GM23338 (cell line): ENCODE results near the gene CNTNAP2. TPM values are rescaled to one million over a fixed set of nuclear protein-coding genes. Genes with fewer than 3 reads are reported as not detected.

Experiments used
- ATAC-seq: fragments of 200-7000 bp; cut with Tn5 transposase; 3 replicates; pipeline ENCODE4 v1.9.1; 2020
- DNase-seq: peaks from one replicate; pipeline ENCODE4 v3.0.0-alpha.2; 2015; ENCODE audit warnings: low spot score
- H2AFZ ChIP-seq: fragments of 200-600 bp; sonication (generic); 2 replicates; pipeline ENCODE4 v1.8.0; 2016; ENCODE audit warnings: antibody characterized with exemption, mild to moderate bottlenecking, moderate library complexity
- H3F3A ChIP-seq: fragments of 200-600 bp; sonication (generic); replicated peaks from 2 replicates; pipeline ENCODE4 v1.8.0; 2017; ENCODE audit warnings: antibody characterized with exemption, mixed run types, low read depth
- H3K27ac ChIP-seq: fragments of 200-600 bp; sonication (generic); 2 replicates; pipeline ENCODE4 v1.6.1; 2016; ENCODE audit warnings: low read depth
- H3K27me3 ChIP-seq: fragments of 200-600 bp; sonication (generic); 2 replicates; pipeline ENCODE4 v1.8.0; 2016; ENCODE audit warnings: mild to moderate bottlenecking, mixed run types, moderate library complexity; ENCODE audit not compliant: insufficient read depth
- H3K36me3 ChIP-seq: fragments of 200-600 bp; sonication (generic); 2 replicates; pipeline ENCODE4 v1.8.0; 2016; ENCODE audit warnings: mild to moderate bottlenecking; ENCODE audit not compliant: insufficient read depth
- H3K4me1 ChIP-seq: fragments of 200-600 bp; sonication (generic); 2 replicates; pipeline ENCODE4 v1.8.0; 2016; ENCODE audit warnings: mild to moderate bottlenecking, moderate library complexity; ENCODE audit not compliant: insufficient read depth
- H3K4me2 ChIP-seq: fragments of 200-600 bp; sonication (generic); 2 replicates; pipeline ENCODE4 v1.7.1; 2017; ENCODE audit warnings: mixed run types
- H3K4me3 ChIP-seq: fragments of 200-600 bp; sonication (generic); 2 replicates; pipeline ENCODE4 v1.6.1; 2016; ENCODE audit warnings: mixed run types
- H3K79me2 ChIP-seq: fragments of 200-600 bp; sonication (generic); replicated peaks from 2 replicates; pipeline ENCODE4 v1.8.0; 2017; ENCODE audit warnings: mild to moderate bottlenecking; ENCODE audit not compliant: insufficient read depth
- H3K9me2 ChIP-seq: fragments of 200-600 bp; sonication (generic); 2 replicates; pipeline ENCODE4 v1.8.0; 2017; ENCODE audit not compliant: insufficient read depth
- H4K20me1 ChIP-seq: fragments of 200-600 bp; sonication (generic); replicated peaks from 2 replicates; pipeline ENCODE4 v1.8.0; 2017; ENCODE audit warnings: mild to moderate bottlenecking; ENCODE audit not compliant: insufficient read depth
- H3K27ac Mint-ChIP-seq: 2 replicates; pipeline ENCODE4 v1.8.0; 2020; ENCODE audit warnings: inconsistent platforms, mild to moderate bottlenecking, moderate library complexity, mixed read lengths
- H3K27me3 Mint-ChIP-seq: 3 replicates; pipeline ENCODE4 v1.8.0; 2022; ENCODE audit warnings: low read depth, mild to moderate bottlenecking, moderate library complexity, mixed read lengths, inconsistent platforms; ENCODE audit not compliant: insufficient read depth, poor library complexity
- H3K36me3 Mint-ChIP-seq: 3 replicates; pipeline ENCODE4 v1.8.0; 2021; ENCODE audit warnings: low read depth, mild to moderate bottlenecking, inconsistent platforms, moderate library complexity, mixed read lengths
- H3K4me1 Mint-ChIP-seq: 3 replicates; pipeline ENCODE4 v1.8.0; 2020; ENCODE audit warnings: mild to moderate bottlenecking, inconsistent platforms, mixed read lengths
- H3K4me3 Mint-ChIP-seq: 3 replicates; pipeline ENCODE4 v1.8.0; 2021; ENCODE audit warnings: moderate library complexity, mild to moderate bottlenecking, inconsistent platforms, mixed read lengths
- H3K9me3 Mint-ChIP-seq: 3 replicates; pipeline ENCODE4 v1.8.0; 2020; ENCODE audit warnings: moderate library complexity, mild to moderate bottlenecking, inconsistent platforms, mixed read lengths
- CREB1 ChIP-seq: fragments of 250-450 bp; sonication (Bioruptor Pico); IDR thresholded peaks from 2 replicates; pipeline ENCODE4 v1.5.0; 2020; ENCODE audit warnings: low read depth, mild to moderate bottlenecking, moderate library complexity
- STAT1 ChIP-seq: IDR thresholded peaks from one replicate; pipeline ENCODE4 v1.6.1; 2016; ENCODE audit warnings: antibody characterized with exemption; ENCODE audit not compliant: unreplicated experiment
- polyA plus RNA-seq: library from polyadenylated mRNA; unstranded; fragments of >200 nt; fragmentation: Nextera tagmentation; extraction: Ambion mirVana; gene quantifications from 2 replicates; pipeline ENCODE4 v1.2.1, GENCODE V29; 2016
- total RNA-seq: library from RNA; depleted of rRNA; stranded (reverse); fragments of >200 nt; shearing (Covaris generic); gene quantifications from 2 replicates; pipeline ENCODE4 v1.2.3, GENCODE V29; 2014
- TF ChIP-seq, protein P1 (sequence below): fragments of 250-450 bp; sonication (Bioruptor Pico); IDR thresholded peaks from 2 replicates; pipeline ENCODE4 v1.5.0; 2020; ENCODE audit warnings: mild to moderate bottlenecking, moderate library complexity
- TF ChIP-seq, protein P2 (sequence below), 2 experiments: fragments of 200-600 bp in 1 of 2; sonication (generic) in 1 of 2; conservative IDR thresholded peaks; 2 replicates each; pipeline versions ENCODE4 v1.5.1 to v1.6.1; 2016 to 2017; ENCODE audit warnings: antibody characterized with exemption in 2 of 2, low read depth in 2 of 2, mild to moderate bottlenecking in 2 of 2, moderate library complexity in 1 of 2
- TF ChIP-seq, protein P3 (sequence below): IDR thresholded peaks from 2 replicates; pipeline ENCODE4 v1.6.1; 2016; ENCODE audit warnings: antibody characterized with exemption

CNTNAP2 gene
- total and polyA plus RNA-seq, 2 experiments from 2014 or later = 38.2 to 61.3 TPM

DNA sequence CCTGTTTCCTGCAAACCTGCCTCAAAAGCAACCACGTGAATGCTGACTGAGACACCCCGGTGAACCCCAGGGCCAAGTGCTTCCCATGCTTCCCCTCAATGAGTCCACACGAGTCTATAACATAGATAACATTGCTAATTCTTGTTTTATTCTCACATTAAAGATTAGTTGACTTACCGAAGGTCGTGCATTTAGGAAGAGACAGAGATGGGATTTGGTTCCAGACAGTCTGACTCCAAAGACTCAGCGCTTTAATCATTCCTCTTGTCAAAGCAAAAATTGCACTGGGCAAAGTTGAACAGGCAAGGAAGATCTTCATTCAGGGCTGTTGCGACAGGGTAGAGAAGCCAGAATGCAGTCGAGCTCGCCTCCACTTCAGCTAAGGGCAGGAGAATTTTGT, 2038.4 kb downstream of the CNTNAP2 start (continued):
- TF ChIP-seq, protein P1, sequence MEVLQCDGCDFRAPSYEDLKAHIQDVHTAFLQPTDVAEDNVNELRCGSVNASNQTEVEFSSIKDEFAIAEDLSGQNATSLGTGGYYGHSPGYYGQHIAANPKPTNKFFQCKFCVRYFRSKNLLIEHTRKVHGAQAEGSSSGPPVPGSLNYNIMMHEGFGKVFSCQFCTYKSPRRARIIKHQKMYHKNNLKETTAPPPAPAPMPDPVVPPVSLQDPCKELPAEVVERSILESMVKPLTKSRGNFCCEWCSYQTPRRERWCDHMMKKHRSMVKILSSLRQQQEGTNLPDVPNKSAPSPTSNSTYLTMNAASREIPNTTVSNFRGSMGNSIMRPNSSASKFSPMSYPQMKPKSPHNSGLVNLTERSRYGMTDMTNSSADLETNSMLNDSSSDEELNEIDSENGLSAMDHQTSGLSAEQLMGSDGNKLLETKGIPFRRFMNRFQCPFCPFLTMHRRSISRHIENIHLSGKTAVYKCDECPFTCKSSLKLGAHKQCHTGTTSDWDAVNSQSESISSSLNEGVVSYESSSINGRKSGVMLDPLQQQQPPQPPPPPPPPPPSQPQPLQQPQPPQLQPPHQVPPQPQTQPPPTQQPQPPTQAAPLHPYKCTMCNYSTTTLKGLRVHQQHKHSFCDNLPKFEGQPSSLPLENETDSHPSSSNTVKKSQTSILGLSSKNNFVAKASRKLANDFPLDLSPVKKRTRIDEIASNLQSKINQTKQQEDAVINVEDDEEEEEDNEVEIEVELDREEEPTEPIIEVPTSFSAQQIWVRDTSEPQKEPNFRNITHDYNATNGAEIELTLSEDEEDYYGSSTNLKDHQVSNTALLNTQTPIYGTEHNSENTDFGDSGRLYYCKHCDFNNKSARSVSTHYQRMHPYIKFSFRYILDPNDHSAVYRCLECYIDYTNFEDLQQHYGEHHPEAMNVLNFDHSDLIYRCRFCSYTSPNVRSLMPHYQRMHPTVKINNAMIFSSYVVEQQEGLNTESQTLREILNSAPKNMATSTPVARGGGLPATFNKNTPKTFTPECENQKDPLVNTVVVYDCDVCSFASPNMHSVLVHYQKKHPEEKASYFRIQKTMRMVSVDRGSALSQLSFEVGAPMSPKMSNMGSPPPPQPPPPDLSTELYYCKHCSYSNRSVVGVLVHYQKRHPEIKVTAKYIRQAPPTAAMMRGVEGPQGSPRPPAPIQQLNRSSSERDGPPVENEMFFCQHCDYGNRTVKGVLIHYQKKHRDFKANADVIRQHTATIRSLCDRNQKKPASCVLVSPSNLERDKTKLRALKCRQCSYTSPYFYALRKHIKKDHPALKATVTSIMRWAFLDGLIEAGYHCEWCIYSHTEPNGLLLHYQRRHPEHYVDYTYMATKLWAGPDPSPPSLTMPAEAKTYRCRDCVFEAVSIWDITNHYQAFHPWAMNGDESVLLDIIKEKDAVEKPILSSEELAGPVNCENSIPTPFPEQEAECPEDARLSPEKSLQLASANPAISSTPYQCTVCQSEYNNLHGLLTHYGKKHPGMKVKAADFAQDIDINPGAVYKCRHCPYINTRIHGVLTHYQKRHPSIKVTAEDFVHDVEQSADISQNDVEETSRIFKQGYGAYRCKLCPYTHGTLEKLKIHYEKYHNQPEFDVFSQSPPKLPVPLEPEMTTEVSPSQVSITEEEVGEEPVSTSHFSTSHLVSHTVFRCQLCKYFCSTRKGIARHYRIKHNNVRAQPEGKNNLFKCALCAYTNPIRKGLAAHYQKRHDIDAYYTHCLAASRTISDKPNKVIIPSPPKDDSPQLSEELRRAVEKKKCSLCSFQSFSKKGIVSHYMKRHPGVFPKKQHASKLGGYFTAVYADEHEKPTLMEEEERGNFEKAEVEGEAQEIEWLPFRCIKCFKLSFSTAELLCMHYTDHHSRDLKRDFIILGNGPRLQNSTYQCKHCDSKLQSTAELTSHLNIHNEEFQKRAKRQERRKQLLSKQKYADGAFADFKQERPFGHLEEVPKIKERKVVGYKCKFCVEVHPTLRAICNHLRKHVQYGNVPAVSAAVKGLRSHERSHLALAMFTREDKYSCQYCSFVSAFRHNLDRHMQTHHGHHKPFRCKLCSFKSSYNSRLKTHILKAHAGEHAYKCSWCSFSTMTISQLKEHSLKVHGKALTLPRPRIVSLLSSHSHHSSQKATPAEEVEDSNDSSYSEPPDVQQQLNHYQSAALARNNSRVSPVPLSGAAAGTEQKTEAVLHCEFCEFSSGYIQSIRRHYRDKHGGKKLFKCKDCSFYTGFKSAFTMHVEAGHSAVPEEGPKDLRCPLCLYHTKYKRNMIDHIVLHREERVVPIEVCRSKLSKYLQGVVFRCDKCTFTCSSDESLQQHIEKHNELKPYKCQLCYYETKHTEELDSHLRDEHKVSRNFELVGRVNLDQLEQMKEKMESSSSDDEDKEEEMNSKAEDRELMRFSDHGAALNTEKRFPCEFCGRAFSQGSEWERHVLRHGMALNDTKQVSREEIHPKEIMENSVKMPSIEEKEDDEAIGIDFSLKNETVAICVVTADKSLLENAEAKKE (CRISPR knock-in tag) = no peak

DNA sequence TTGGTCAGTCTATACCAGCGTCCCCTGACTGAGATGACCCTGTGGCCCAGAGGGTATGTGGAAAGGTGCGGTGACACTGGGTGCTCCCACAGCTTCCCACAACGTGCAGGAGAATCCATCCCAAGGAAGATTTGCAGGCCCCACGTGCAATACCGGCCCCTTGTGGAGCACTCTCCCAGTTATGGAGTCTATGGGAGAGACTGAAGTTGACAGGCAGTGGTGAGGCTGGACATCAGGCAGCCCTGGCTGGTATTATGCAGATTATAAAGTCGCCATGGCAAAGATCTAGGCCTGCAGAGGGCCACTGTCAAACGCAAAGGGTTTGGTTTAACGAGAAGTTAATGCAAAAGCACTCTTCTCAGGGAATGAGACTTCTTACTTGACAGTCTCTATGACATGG, 2039.2 kb downstream of the CNTNAP2 start:
- peaks cover 46% of the 10 kb centered on the region for H3K9me3 Mint-ChIP-seq
- no peak for ATAC-seq
- H3K36me3 Mint-ChIP-seq = peaks cover 4% of the 10 kb centered on the region; the same call in 2 of the 3 replicates
- Histone ChIP-seq H3F3A (no peaks in the 10 kb centered on the region), H3K4me1 (no peaks in the 10 kb centered on the region), H3K36me3 (no peaks in the 10 kb centered on the region; the same call in 1 of the 2 replicates), H3K4me3 (no peak overlapping the region), H4K20me1 (no peaks in the 10 kb centered on the region), H3K79me2 (no peaks in the 10 kb centered on the region), H3K4me2 (no peak overlapping the region), H2AFZ (no peak overlapping the region), H3K9me2 (no peaks in the 10 kb centered on the region), H3K27me3 (no peaks in the 10 kb centered on the region), H3K27ac (no peak overlapping the region)
- no peak overlapping the region for H3K27ac Mint-ChIP-seq
- DNase-seq = no peak
- no peaks in the 10 kb centered on the region for H3K4me1 Mint-ChIP-seq
- no peak overlapping the region for H3K4me3 Mint-ChIP-seq
- TF ChIP-seq CREB1 (CRISPR knock-in tag) (no peak), STAT1 (no peak)
- TF ChIP-seq, protein P2, sequence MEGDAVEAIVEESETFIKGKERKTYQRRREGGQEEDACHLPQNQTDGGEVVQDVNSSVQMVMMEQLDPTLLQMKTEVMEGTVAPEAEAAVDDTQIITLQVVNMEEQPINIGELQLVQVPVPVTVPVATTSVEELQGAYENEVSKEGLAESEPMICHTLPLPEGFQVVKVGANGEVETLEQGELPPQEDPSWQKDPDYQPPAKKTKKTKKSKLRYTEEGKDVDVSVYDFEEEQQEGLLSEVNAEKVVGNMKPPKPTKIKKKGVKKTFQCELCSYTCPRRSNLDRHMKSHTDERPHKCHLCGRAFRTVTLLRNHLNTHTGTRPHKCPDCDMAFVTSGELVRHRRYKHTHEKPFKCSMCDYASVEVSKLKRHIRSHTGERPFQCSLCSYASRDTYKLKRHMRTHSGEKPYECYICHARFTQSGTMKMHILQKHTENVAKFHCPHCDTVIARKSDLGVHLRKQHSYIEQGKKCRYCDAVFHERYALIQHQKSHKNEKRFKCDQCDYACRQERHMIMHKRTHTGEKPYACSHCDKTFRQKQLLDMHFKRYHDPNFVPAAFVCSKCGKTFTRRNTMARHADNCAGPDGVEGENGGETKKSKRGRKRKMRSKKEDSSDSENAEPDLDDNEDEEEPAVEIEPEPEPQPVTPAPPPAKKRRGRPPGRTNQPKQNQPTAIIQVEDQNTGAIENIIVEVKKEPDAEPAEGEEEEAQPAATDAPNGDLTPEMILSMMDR (conservative IDR thresholded peaks at IDR 0.05; ENCODE audit: low read depth in 2 of 2) = no peak
- TF ChIP-seq, protein P3, sequence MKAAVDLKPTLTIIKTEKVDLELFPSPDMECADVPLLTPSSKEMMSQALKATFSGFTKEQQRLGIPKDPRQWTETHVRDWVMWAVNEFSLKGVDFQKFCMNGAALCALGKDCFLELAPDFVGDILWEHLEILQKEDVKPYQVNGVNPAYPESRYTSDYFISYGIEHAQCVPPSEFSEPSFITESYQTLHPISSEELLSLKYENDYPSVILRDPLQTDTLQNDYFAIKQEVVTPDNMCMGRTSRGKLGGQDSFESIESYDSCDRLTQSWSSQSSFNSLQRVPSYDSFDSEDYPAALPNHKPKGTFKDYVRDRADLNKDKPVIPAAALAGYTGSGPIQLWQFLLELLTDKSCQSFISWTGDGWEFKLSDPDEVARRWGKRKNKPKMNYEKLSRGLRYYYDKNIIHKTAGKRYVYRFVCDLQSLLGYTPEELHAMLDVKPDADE = no peak
- peaks cover 2% of the 10 kb centered on the region for H3K27me3 Mint-ChIP-seq
